ENCODE data around the gene SCYL2.

- TF ChIP-seq CTCF (IDR thresholded peaks at IDR 0.05) = no peak
- no peak for TF ChIP-seq POLR2A (IDR thresholded peaks at IDR 0.05)
Measured at GRCh38 chr12:100332852-100333251, 65.9 kb downstream of the SCYL2 start.
